Measurements from ENCODE around the gene APBB2.
"Not testable (repeated sequence)": the region's sequence is repeated elsewhere in the genome, so short reads cannot be mapped to it uniquely, and the experiment has no call there.

APBB2 gene

DNA sequence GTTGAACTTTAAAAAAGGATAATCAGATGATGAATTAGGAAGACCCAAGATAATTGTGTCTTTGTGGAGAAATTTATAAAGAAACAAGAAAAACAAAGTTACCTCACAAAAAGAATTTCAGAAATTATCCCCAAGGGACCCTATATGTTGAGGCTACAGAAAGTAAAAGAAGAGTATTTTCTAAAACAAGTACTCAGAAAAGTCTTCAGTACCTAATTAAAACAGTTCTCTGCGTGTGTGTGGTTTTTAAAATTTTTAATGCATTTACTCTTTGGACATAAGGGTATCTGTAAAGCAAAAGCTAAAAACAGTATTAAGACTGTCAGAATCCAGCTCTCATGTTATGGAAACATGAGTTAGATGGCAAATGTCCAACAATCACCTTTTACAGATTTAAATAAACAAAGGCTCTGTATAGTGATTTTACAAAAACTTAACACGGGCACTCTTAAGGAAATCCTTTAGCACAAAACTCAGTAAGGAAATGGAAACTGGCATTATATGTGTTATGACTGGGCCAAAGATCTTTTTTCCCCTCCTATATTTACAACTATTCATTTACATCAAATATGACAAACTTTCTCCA, 277.1 kb downstream of the APBB2 start:
- no peak for DNase-seq (ENCODE audit: low read depth)

DNA sequence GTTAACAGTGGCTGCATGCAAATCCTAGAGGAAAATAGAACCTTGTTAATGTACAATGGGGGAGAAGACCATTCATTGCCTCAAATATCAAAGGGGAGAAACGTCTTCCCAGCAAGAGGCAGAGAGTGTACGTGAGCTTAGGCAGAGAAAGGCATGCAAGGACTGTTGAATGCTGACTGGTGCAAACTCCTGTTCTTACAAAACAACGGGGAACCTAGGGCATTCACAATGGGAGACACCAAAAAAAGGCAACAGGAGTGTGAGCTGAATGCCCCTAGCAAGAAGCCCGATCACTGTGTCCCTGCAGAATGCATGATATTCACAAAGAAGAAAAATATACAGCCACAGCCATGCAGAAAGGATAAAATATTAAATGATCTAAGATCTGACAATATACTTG, 279.7 kb downstream of the APBB2 start:
- no peak for DNase-seq (ENCODE audit: low read depth)

DNA sequence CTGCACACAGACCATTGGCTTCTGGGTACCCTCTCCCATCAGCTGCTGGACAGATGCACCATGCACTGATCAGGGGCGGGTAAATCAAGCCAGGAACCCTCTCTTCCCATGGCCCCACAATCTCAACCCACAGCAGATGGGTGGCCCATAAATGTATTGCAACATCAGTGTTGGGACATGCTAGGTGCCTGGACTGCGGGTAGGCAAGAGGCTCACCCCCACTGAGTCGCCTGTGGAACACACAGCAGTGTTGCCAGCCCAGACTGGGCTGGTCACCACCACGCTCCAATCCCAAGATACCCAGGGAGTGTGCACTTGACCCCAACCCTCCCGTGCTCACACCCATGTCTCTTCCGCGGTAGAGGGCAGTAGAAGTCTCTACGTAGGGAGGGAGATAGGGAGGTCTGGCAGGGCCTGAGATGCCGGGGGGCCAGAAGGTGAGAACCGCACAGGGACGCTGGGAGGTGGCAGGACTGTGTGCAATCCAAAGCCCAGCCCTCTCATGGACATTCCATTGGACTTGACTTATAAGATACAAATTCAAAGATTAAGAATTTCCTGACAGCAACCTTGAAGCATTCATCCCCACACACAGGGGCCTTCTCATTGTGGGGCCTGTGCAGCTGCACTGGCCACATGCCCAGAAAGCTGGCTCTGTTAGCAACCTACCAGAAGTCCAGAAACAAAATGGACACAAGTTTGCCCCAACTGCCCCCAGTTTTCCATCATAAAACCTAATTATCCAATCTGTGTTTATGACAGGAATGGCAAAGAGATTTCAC, 280.9 kb downstream of the APBB2 start:
- no peak for DNase-seq (ENCODE audit: low read depth)

DNA sequence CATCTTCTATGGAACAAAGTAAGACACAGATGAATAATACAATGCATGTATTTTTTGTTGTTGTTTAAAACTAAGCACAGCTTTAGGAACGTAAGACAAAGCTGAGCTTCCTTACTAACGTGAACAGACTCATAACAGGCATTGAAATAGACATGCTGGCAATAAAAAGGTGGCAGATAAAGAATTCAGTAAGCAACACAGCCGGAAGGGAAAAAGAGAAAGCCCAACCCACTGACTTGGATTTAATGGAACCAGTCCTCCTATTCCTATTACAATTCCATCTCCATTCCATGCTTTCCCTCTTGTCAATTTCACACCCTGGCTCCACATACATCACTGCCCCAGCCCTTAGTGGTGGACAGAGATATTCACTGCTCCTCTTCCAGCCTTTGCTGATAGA, 282.5 kb downstream of the APBB2 start:
- no peak for DNase-seq (ENCODE audit: low read depth)

DNA sequence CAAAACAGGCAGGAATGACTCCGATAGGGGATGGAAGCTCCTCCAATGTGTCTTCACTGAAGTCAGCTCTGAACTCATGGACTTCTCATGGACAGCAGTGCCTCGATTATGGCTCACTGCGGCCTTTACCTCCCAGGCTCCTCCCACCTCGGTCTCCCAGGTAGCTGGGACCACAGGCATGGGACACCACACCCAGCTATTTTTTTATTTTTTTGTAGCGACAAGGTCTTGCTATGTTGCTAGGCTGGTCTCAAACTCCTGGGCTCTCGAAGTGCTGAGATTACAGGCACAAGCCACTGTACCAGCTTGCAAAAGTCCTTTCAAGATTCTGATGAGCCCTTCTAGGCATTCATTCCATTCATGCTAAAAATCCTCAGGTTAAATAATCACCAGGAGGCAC, 283.1 kb downstream of the APBB2 start:
- no peak for DNase-seq (ENCODE audit: low read depth)

DNA sequence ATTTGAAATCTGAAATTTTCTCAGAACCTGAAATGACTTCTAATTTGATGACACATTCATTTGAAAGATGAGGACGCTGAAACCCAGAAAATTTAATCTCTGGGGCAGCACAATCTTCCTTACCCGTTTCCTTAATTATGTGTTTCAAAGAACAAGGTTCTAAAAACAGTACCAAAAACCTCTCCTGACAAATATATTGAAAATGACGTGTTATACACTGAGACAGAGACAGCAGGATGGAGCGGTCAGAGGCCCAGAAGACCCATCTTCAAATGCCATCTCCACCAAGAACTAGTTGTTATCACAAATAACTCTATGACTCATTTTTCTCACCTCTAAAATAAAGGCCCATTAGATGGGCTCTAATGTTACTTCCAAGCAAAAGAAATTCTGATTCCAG, 287.3 kb downstream of the APBB2 start:
- no peak for DNase-seq (ENCODE audit: low read depth)

DNA sequence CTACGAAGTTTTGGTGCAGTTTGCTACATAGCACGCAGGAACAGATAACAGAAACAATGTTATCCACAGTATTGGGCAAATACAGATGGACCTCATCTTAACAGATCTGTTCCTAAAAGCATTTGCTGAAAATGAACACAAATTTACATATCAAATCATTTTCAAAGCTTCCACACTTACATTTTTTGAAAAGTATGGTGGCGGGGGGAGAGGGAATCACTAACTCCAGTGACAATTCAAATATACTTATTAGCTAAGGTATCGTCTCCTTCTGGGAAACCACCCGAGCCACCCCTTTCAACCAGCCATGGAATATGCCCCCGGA, 289.6 kb downstream of the APBB2 start:
- no peak for DNase-seq (ENCODE audit: low read depth)

DNA sequence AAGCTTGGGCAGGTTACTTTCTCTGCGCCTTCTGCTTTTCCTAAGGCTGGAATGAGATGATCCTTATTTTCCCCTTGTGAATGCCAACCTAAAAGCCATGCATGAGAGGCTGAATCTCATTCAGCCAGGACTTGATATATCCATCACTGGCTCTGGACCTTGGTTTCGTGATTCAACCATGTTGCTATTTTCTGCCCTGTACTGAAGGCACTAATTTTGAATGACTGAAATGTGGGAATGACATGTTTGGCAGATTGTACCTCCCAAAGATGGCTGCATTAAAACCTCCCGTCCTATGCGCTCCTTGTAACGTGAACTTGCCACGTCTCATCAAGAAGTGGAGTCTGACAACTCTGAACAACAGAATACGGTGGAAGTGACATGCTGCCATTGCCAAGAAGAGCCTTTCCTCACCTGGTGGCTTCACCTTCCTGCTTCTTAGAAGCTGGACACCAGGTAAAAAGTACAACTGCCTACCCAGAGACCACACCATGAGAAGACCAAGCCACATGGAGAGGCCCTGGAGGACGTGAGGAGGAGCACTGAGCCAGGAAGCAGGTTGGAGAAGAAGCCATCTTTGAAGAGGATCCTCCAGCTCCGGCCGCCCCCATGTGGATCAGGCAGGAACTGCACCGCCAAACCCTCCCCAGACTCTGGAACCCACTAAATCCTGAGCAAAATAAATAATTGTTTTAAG, 290.1 kb downstream of the APBB2 start:
- DNase-seq (ENCODE audit: low read depth), result peak; percentile 62

DNA sequence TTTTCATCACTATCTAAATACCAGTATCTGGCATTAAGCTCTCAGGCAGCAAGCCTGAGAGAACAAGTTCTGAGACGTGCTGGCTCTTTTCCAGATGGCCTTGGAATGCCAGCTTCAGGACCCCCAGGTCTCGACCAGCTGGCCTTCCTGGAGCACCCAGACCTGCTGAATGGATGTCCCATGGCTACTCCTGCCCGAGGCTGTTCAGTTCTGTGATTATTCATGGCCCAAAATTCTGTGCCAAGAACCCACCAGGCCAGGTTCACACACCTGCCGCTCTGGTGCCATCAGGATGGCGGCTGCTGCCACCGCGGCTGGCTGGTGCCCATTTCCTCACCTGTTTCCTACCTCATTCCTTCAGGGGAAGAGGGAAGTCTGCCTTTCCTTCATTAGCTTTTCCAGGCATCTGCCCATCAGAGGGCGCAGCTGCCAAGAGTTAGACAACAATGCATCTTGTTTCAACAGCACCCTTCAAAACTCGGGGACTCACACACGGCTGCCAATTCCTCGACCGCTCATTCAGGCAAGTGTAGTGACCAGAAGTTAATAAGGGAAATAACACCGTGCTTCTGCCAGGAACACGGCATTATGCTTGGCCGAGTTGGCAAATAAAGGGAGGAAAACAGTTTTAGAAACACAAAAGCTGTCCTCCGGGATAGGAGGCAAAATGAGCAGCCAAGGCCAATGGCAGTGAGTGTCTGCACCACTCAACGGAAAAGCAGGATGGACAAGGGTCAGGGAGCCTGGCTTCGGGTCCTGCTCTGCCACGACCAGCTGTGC, 290.8 kb downstream of the APBB2 start:
- DNase-seq (ENCODE audit: low read depth), result no peak

DNA sequence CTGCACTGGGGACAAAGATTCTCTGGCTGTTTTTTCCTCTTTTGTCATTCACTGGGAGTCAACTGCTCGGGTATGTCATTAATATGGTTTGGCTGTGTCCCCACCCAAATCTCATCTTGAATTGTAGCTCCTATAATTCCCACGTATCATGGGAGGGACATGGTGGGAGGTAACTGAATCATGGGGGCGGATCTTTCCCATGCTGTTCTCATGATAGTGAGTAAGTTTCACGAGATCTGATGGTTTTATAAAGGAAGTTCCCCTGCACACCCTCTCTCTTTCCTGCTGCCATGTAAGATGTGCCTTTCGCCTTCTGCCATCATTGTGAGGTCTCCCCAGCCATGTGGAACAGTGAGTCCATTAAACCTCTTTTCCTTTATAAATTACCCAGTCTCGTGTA, 294.4 kb downstream of the APBB2 start:
- not testable (repeated sequence) for DNase-seq (ENCODE audit: low read depth)

DNA sequence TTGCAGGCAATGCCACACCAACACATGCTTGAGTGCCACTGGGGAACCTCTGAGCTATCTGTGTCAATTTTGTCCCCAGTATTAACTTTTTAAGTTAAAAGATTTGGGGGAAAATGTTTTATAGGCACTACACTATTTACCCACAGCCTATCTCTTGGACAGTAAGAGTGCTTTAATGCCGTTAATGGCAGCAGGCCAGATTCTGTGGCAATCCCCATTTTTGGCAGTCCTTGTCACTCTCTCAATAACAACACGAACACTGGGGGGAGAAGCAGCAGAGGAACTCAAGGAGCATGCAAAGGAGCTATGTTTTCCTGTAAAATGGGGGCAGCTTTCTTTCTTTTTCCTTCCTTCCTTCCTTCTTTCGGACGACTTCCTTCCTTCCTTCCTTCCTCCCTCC, 296.0 kb downstream of the APBB2 start:
- DNase-seq (ENCODE audit: low read depth), result no peak

DNA sequence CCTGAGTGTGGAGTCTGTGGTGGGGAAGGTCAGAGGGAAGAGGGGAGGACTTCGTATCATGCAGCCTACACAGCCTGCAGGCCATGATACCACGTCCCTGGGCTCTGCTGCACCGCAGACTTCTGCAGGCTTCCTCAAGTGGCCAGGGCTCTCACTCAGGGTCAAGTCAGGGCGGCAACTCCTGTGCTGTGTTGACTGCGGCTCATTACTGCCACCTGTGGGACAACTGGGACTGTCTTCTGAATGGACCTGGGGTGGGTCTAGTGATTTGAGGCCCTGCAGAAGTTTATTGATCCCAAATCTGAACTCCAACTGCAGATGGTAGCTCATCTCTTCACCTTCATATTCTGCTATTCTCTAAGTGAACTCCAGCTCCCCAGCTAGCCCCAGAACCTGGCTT, 297.5 kb downstream of the APBB2 start:
- peak; percentile 33 for DNase-seq (ENCODE audit: low read depth)

DNA sequence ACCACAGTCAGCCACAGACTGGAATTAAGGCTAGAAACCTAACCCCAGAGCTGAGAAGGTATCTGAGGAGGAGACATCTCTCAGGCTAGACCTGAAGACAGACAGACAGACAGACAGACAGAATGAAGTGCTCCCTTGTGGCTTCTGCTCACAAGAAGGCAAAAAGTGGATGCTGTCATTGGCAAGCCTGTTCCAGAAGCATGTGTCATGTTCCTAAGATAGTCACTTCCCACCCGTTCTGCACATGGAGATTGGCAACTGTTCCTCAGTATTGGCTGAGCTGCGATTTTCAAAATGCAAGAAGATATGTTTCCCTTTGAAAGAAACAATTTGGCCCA, 298.2 kb downstream of the APBB2 start:
- DNase-seq (ENCODE audit: low read depth), result no peak

DNA sequence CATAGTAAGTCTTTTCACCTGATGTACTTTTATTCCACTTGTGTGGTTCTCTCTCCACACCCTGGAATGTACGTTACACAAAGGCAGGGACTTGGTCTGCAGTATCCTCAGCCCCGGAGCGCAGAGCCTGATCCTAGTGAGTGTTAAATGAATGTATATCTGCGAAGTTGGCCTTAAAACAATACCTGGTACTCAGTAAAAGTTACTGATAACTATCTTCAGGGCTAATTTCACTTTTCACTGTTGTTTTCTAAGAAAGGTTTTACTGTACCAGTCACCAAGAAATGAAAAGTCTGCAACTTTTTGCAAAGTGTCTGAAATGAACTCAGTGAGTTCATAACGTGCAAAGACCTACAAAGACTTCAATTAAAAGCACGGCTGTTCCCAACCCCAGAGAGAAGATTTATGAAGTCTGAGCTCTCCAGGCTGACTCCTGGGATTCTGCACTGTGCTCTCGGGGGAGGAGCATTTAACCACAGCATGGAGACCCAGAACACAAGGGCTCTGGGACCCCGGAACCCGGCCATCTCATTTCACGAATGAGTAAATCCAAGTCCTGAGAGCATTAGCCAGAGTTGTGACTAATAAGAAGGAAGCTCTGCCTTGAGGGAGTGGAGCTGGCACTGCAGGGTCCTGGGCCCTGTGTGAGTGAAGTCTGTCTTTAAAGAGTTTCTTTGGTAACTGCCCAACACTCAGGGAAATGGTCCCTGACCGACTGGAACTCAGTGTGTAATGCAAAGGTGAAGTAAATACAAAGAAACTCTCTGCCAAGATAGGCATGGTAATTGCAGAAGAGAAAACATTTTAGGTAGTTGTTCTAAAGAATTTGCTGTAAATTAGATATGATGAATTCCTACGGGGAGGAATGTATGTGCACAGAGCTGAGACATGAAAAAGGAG, 298.8 kb downstream of the APBB2 start:
- DNase-seq (ENCODE audit: low read depth), result no peak

DNA sequence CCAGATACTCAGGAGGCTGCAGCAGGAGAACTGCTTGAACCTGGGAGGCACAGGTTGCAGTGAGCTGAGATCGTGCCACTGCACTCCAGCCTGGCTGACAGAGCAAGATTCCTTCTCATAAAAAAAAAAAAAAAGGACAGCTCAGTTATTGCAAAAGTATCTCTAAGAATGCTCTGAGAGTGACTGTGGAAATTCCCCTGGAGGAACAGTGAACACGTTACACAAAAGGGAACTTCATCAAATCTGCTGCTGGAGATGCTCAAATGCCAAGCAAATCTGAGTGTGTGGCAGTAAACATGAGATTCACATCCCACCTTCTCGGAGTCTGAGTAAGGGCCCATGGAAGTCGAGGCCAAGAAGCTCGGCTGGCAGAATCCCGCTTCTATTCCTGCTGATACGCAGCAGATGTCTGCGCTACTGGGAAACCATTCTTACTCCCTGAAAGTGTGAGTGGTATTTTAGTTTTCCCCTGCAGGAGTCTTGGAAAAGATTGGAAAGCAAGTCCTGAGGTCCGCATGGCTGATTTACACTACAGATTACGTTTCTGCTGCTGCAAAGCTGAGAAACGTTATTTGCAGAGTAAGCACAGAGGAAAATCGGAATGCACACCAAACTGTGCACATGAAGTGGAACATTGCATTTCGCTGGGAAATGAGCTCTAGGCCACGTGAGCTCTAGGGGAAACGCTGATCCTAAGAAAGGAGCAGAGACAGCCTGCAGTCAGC, 301.7 kb downstream of the APBB2 start:
- DNase-seq (ENCODE audit: low read depth), result no peak

DNA sequence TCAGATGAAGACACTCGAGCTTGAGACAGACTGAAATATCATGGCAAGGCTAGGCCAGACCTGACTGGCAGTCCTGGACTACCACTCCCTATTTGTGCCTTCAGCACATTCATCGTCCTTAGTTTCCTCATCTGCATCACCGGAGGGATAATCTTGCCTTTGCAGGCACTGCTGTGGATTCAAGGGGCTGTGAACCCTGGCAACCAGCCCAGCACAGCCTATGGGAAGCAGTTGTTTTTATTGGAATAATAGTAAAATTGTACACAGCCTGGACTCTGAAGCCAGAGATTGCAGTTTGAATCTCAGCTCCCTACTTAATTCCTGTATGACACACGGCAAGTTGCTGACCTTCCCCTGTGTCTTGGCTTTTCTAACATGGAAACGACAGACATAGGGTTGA, 303.6 kb downstream of the APBB2 start:
- DNase-seq (ENCODE audit: low read depth), result no peak

DNA sequence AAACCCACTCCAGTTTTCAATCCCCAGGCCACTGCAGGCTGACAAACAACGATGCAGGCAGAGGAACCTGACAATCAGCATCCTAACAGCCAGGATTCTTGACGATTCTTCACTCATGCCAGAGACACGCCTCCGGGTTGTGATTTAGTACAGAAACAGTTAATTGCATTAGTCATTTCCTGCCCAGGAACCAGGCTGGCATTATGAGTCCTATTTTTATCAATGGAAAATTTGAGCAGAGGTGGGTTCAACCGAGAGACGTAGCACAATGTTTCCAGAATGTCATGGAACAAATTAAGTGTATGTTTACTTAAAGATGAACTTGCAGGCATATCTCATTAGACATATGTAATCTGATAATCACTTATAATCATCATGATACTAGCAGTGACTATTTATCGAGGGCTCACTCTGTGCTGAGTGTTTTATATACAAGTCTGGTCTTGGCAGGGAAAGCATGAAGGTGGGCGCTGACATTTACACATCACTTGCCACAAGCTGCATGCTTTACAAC, 304.9 kb downstream of the APBB2 start:
- DNase-seq (ENCODE audit: low read depth), result peak; percentile 15

DNA sequence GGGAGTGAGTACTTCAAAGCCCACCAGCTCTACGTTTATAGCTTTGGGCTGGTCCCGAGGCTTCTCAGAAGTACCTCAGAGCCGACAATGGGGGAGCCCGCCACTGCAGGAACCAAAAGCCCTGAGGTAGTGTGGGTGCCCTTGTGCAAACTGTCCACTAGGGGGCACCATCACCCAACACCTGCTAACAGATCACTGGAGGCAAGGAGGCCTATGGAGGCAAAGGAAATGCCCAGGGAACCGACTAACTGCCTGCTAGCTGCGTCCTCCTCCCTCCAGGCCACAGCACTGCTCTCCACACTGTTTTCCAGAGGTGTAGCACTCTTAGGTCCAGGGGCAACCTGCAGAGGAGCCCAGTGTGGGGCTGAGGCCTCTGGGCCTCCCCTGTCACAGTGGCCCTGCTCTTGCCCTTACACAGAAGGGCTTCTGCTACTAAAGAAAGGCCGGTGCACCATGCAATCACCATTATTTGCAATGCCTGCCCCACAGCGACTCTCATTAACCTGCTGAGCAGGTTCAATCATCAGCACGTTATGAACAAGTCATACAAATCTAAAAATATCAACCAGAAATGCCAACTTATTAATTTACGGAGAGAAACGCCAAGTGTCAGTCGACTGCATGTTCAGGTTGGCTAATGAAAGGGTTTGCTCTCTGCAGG, 305.5 kb downstream of the APBB2 start:
- peak; percentile 36 for DNase-seq (ENCODE audit: low read depth)

DNA sequence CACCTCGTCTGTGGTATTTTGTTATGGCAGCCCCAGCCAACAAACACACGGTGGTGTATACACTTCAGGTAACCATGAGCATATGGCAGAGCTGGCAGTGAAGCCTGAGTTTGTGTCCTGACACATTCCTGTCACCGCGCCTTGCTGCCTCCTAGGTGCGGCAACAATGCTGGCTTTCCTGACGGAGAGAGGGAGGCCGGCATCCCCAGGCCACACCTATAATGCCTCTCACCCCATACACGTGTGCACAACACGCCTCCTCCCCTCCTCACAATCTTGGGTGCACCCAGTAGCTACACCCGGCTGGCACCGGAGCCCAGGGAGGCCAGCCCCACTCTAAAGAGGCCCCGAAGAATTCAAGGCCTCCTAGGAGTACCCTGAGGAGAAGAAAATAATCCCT, 306.0 kb downstream of the APBB2 start:
- no peak for DNase-seq (ENCODE audit: low read depth)

DNA sequence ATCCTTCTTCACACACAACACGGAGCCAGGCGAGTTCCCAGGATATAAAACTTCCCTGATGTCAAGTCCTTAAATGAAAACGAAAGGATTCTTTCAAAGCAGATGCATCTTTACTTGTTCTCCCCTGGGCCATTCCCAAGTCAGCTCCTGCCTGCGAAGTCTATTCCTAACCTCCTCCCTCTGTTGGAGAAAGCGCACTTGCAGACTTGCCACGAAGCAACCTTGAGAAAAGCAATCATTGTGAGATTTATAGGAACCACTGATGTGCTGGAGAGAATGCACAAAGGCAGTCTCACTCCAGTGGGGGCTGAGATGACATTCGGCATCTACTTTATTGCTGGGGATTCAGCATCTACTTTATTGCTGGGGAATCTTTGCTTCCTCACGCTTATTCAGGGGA, 308.9 kb downstream of the APBB2 start:
- no peak for DNase-seq (ENCODE audit: low read depth)

Data from stimulated activated CD8-positive, alpha-beta memory T cell treated with anti-CD3 and anti-CD28 coated beads, Interleukin-4, amount 100 ng/mL, for 24 hours (primary cell).